MG63 (cell line): Measurements from ENCODE around the gene ZNF20. TPM values are rescaled to one million over a fixed set of nuclear protein-coding genes. Genes with fewer than 3 reads are reported as not detected.
A peak's percentile ranks its signal among the peaks of the same experiment; 100 is the strongest.

Experiments
- DNase-seq: peaks from one replicate; pipeline ENCODE4 v3.0.0-alpha.2; 2020
- H3K27me3 ChIP-seq: fragments of 250-450 bp; sonication (Bioruptor Pico); 2 replicates; pipeline ENCODE4 v1.5.1; 2020; ENCODE audit warnings: mild to moderate bottlenecking, moderate library complexity
- H3K36me3 ChIP-seq: fragments of 250-450 bp; sonication (Bioruptor Pico); 2 replicates; pipeline ENCODE4 v1.5.1; 2020; ENCODE audit warnings: mild to moderate bottlenecking, moderate library complexity
- H3K4me3 ChIP-seq: fragments of 250-450 bp; sonication (Bioruptor Pico); 2 replicates; pipeline ENCODE4 v1.5.1; 2020; ENCODE audit warnings: mild to moderate bottlenecking, moderate library complexity
- H3K9me3 ChIP-seq: fragments of 250-450 bp; sonication (Bioruptor Pico); 2 replicates; pipeline ENCODE4 v1.5.1; 2020; ENCODE audit warnings: mild to moderate bottlenecking, moderate library complexity
- total RNA-seq: library from RNA; depleted of rRNA; stranded (reverse); fragments of >200 nt; shearing (Covaris generic); gene quantifications from 2 replicates; pipeline ENCODE4 v1.2.3, GENCODE V29; 2014; ENCODE audit warnings: low replicate concordance; rRNA removed

Gene ZNF20
- total RNA-seq, result 7.5 and 36.6 TPM in 2 replicates

DNA sequence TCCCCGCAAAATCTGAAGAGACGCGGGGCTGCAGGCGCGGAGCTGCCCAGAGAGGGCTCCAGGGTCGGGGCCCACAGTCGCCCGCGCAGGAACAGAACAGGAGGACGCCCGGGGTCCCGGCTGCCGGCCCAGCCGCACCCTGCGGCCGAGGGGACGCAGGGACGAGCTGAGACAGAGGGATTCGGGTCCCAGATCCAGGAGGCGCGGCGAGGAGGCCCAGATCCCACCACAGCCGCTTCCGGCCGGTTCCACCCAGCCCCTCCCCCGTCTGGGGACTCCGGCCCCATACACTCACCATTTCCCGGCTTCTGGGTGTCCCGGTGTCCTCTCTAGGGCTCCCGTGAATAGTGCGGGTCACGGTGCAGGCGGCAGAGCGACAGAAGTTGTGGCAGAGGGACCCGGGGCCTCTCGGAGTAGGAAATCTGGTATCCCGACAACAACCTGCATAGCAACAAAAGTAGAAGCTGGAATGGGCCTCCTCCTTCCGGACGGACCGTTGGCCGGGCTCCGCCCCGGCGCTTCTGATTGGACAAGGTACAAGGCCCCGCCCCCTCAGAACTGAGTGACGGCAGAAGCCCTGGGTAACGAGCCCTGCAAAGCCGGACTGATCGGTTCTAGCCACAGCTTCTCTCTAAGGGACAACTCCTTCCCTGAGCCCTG is at the start of gene ZNF20:
Gene ZNF20 (minus strand): TSS at position 466 of the 660 bp plus-strand sequence. CDS start 168 bp downstream, at position 298.
- peaks cover 62% of the 10 kb centered on the region for H3K36me3 ChIP-seq
- peak; percentile 98 for DNase-seq
- H3K9me3 ChIP-seq, result peaks cover 40% of the 10 kb centered on the region
- H3K4me3 ChIP-seq, result peak within 1 kb of the TSS; percentile 93
- H3K27me3 ChIP-seq, result no peaks in the 10 kb centered on the region

- Histone ChIP-seq H3K36me3 (peaks cover 83% of the 10 kb centered on the region), H3K4me3 (no peak overlapping the region), H3K9me3 (peaks cover 82% of the 10 kb centered on the region), H3K27me3 (no peaks in the 10 kb centered on the region)
- no peak for DNase-seq
These were observed 47.5 kb upstream of the ZNF20 start for GRCh38 chr19:12187625-12188024.

- DNase-seq, result no peak
- H3K9me3 ChIP-seq, result peaks cover 75% of the 10 kb centered on the region
- no peak overlapping the region for H3K4me3 ChIP-seq
- H3K36me3 ChIP-seq, result peaks cover 41% of the 10 kb centered on the region
- H3K27me3 ChIP-seq, result no peaks in the 10 kb centered on the region
These were observed 40.2 kb upstream of the ZNF20 start for GRCh38 chr19:12180377-12180776.

DNA sequence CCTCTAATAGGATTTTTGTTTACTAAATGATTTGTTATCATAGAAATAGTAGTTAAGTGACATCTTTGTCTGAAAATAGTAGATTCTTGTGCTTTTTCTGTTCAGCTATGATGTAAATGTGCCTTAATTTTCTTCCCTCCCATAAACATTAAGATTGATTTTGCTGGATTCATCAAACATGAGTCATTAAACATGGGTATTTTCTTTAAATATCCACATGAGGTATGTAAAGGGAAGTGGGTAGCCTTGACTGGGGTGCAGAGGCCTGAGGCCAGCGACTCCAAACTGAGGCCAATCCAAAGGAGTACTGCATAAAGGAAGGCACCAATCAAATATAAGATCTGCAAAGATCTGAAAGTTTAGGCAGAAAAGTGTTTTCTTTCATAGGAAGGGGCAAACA is 26.5 kb upstream of the ZNF20 start:
- no peaks in the 10 kb centered on the region for H3K27me3 ChIP-seq
- H3K9me3 ChIP-seq, result peaks cover 43% of the 10 kb centered on the region
- peaks cover 59% of the 10 kb centered on the region for H3K36me3 ChIP-seq
- no peak for DNase-seq
- no peak overlapping the region for H3K4me3 ChIP-seq

DNA sequence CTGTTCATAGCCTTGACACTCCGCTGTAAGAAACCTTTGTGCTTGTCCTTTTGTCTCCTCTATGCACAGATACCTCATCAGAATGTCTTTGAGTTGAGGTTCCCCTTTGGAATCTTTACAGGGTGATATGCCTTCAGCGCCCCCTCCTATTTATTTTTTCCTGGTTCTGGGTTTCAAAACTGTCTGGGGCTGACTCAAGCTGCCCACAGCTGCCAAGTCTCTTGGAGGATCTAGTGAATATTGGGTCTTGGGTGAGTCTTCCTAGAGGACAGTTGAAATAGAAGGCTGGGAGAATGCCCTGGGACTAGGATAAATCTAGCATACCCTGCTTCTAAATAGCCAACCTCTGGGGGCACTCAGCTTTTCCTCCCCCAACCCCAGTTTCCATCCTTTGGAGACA is 23.7 kb upstream of the ZNF20 start:
- Histone ChIP-seq H3K4me3 (peak overlapping the region; percentile 70), H3K27me3 (no peaks in the 10 kb centered on the region), H3K36me3 (peaks cover 31% of the 10 kb centered on the region), H3K9me3 (peaks cover 36% of the 10 kb centered on the region)
- peak; percentile 59 for DNase-seq

- Histone ChIP-seq H3K4me3 (peak within 1 kb of the TSS; percentile 70), H3K36me3 (peaks cover 29% of the 10 kb centered on the region), H3K27me3 (no peaks in the 10 kb centered on the region), H3K9me3 (peaks cover 38% of the 10 kb centered on the region)
- DNase-seq, result peak; percentile 99
These were observed 23.0 kb upstream of the ZNF20 start, which contains the start of gene ZNF136 for GRCh38 chr19:12162882-12163806. Gene ZNF136 (plus strand): TSS chr19:12163096. CDS start chr19:12163204, 108 bp downstream.

DNA sequence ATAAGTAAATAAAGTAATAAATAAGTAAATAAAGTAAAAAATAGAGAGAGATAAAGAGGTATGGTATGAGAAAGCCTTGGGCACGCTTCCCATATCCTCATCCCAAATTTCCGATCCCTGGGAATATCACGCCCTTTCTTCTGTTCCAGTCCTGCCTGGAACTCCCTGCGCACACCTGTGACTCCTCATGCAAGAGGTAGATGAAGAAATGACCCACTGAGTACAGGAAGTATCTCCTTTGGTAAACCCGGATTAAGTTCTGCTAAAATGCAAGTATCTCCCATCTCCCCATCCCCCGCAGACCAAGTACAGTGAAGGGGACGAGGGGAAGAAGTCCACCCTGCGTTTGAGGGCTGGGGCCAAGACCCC is 22.3 kb upstream of the ZNF20 start:
- peaks cover 44% of the 10 kb centered on the region for H3K9me3 ChIP-seq
- H3K4me3 ChIP-seq, result peak overlapping the region; percentile 70
- peaks cover 27% of the 10 kb centered on the region for H3K36me3 ChIP-seq
- no peak for DNase-seq
- no peaks in the 10 kb centered on the region for H3K27me3 ChIP-seq

- Histone ChIP-seq H3K9me3 (peaks cover 28% of the 10 kb centered on the region), H3K4me3 (no peak overlapping the region), H3K27me3 (no peaks in the 10 kb centered on the region), H3K36me3 (peaks cover 10% of the 10 kb centered on the region)
- DNase-seq, result no peak
These were observed 19.7 kb upstream of the ZNF20 start for GRCh38 chr19:12159773-12160414.

GRCh38 chr19:12156223-12157058 is 16.3 kb upstream of the ZNF20 start, which contains the start of gene ZNF625:
Gene ZNF625 (minus strand): TSS chr19:12156734. CDS start chr19:12156558, 176 bp downstream.
- Histone ChIP-seq H3K36me3 (peaks cover 36% of the 10 kb centered on the region), H3K4me3 (peak within 1 kb of the TSS; percentile 70), H3K27me3 (no peaks in the 10 kb centered on the region), H3K9me3 (peaks cover 27% of the 10 kb centered on the region)
- peak; percentile 96 for DNase-seq

GRCh38 chr19:12155324-12155860 is 15.2 kb upstream of the ZNF20 start:
- Histone ChIP-seq H3K27me3 (no peaks in the 10 kb centered on the region), H3K4me3 (peak overlapping the region; percentile 70), H3K36me3 (peaks cover 47% of the 10 kb centered on the region), H3K9me3 (peaks cover 32% of the 10 kb centered on the region)
- DNase-seq, result no peak

- H3K9me3 ChIP-seq, result peaks cover 53% of the 10 kb centered on the region
- H3K27me3 ChIP-seq, result no peaks in the 10 kb centered on the region
- no peak for DNase-seq
- H3K4me3 ChIP-seq, result no peak overlapping the region
- H3K36me3 ChIP-seq, result peaks cover 66% of the 10 kb centered on the region
These were observed 5.2 kb upstream of the ZNF20 start for GRCh38 chr19:12145348-12145747.

DNA sequence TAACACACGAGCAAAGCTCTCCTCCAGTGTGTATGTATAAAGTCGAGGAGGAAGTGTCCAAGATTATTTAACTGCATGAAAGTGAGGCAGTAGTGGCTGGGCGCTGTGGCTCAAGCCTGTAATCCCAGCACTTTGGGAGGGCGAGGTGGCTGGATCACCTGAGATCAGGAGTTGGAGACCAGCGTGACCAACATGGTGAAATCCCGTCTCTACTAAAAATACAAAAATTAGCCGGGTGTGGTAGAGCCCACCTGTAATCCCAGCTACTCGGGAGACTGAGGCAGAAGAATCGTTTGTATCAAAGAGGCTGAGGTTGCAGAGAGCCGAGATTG is 1.2 kb upstream of the ZNF20 start:
- H3K9me3 ChIP-seq, result peaks cover 41% of the 10 kb centered on the region
- no peak for DNase-seq
- no peak overlapping the region for H3K4me3 ChIP-seq
- peaks cover 62% of the 10 kb centered on the region for H3K36me3 ChIP-seq
- no peaks in the 10 kb centered on the region for H3K27me3 ChIP-seq

GRCh38 chr19:12140545-12141404 is 625 bp upstream of the ZNF20 start:
- Histone ChIP-seq H3K36me3 (peaks cover 62% of the 10 kb centered on the region), H3K27me3 (no peaks in the 10 kb centered on the region), H3K9me3 (peaks cover 40% of the 10 kb centered on the region), H3K4me3 (peak overlapping the region; percentile 93)
- DNase-seq, result peak; percentile 82

GRCh38 chr19:12139269-12139668 is 881 bp downstream of the ZNF20 start:
- DNase-seq, result no peak
- Histone ChIP-seq H3K27me3 (no peaks in the 10 kb centered on the region), H3K4me3 (peak overlapping the region; percentile 93), H3K9me3 (peaks cover 44% of the 10 kb centered on the region), H3K36me3 (peaks cover 62% of the 10 kb centered on the region)
